Peyer's patch (tissue), 4 donors: Measurements from ENCODE around the gene SORBS2.

ENCODE experiments used
- POLR2A ChIP-seq, 2 donors: fragments of 450-650 bp; IDR thresholded peaks; one replicate each; pipeline ENCODE4 v1.5.1; 2017; ENCODE audit warnings: antibody characterized with exemption in 2 of 2, mild to moderate bottlenecking in 2 of 2, moderate library complexity in 2 of 2
- TF ChIP-seq, protein P1 (sequence below), 6 experiments: fragments of 450-650 bp in 4 of 6; fragments of 200-600 bp in 2 of 6; sonication (generic) in 1 of 6; IDR thresholded peaks; one replicate each; pipeline ENCODE4 v1.5.1; 2017 to 2019; ENCODE audit warnings: antibody characterized with exemption in 6 of 6, mild to moderate bottlenecking in 3 of 6, moderate library complexity in 1 of 6

DNA sequence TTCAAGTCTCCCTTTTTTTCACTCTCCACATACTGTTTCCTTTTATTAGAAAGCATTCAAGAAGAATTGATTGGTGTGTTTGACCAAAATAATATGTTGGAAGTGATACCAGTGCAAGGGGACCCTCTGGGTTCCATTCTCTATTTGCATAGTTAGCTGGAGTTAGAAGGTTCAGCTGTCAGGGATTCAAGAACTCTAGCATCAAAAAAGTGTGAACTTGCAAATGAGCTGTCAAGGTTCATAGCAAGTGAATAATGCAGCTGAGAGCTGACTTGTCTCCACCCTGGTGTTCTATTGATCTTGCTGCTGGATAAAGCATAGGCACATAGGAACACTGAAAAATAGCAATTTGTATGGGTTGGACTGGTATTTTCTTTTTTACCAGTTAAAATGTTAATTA lies 73.2 kb downstream of the SORBS2 start:
- TF ChIP-seq, protein P1, sequence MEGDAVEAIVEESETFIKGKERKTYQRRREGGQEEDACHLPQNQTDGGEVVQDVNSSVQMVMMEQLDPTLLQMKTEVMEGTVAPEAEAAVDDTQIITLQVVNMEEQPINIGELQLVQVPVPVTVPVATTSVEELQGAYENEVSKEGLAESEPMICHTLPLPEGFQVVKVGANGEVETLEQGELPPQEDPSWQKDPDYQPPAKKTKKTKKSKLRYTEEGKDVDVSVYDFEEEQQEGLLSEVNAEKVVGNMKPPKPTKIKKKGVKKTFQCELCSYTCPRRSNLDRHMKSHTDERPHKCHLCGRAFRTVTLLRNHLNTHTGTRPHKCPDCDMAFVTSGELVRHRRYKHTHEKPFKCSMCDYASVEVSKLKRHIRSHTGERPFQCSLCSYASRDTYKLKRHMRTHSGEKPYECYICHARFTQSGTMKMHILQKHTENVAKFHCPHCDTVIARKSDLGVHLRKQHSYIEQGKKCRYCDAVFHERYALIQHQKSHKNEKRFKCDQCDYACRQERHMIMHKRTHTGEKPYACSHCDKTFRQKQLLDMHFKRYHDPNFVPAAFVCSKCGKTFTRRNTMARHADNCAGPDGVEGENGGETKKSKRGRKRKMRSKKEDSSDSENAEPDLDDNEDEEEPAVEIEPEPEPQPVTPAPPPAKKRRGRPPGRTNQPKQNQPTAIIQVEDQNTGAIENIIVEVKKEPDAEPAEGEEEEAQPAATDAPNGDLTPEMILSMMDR (IDR thresholded peaks at IDR 0.05): no peak
- TF ChIP-seq POLR2A (IDR thresholded peaks at IDR 0.05): no peak
